Measurements from ENCODE around the gene DIP2A. TPM values are rescaled to one million over a fixed set of nuclear protein-coding genes. Genes with fewer than 3 reads are reported as not detected.

DIP2A gene
- total and polyA plus RNA-seq, 2 of the 8 experiments (the other 6 are each of a cell fraction or from before 2014, with no cell fraction given): 16.0 to 27.1 TPM

GRCh38 chr21:46607636-46608035 is 148.9 kb downstream of the DIP2A start:
- FAIRE-seq (no peak), DNase-seq (ENCODE audit: low read depth in 1 of 2, low spot score in 2 of 2) (no peak)
- H3K79me2 ChIP-seq (ENCODE audit: control insufficient read depth in 1 of 2, insufficient read depth in 2 of 2, low read length in 2 of 2): no peaks in the 10 kb centered on the region
- H4K20me1 ChIP-seq (replicated peaks in 1 of 2; ENCODE audit: control insufficient read depth in 1 of 2, insufficient read depth in 2 of 2, low read length in 2 of 2): no peaks in the 10 kb centered on the region
- H3K4me1 ChIP-seq (replicated peaks in 1 of 4; ENCODE audit: control insufficient read depth in 3 of 4, insufficient read depth in 4 of 4, low read length in 3 of 4): peaks cover 3 to 11% (median 4%) of the 10 kb centered on the region in 4 experiments; a peak in 4 of 7 replicates
- H3K56ac ChIP-seq (replicated peaks; ENCODE audit: insufficient read length, low read depth, low read length): no peak overlapping the region
- H3K9me3 ChIP-seq (ENCODE audit: insufficient read depth in 2 of 2, low read depth in 1 of 2, low read length in 1 of 2): peaks cover 6 to 8% of the 10 kb centered on the region in 2 experiments; a peak in 2 of 4 replicates
- no peak overlapping the region for H3K4ac ChIP-seq (replicated peaks; ENCODE audit: insufficient read length, low read depth, low read length)
- no peak overlapping the region for H4K5ac ChIP-seq (ENCODE audit: insufficient read length, low read depth, low read length)
- no peak overlapping the region for H4K91ac ChIP-seq (replicated peaks; ENCODE audit: insufficient read length, low read length)
- H3K14ac ChIP-seq (ENCODE audit: insufficient read length): no peak overlapping the region
- no peaks in the 10 kb centered on the region for H3K23me2 ChIP-seq (ENCODE audit: low read depth, low read length)
- no peak overlapping the region for H2BK15ac ChIP-seq (ENCODE audit: low read length)
- no peak overlapping the region for H2BK5ac ChIP-seq (ENCODE audit: low read depth, low read length)
- H3K36me3 ChIP-seq (ENCODE audit: control insufficient read depth in 2 of 4, insufficient read depth in 4 of 4, low read length in 3 of 4): no peaks in the 10 kb centered on the region
- H2AK5ac ChIP-seq (ENCODE audit: low read depth, low read length): no peak overlapping the region
- H2BK120ac ChIP-seq (replicated peaks; ENCODE audit: low read depth, low read length): no peak overlapping the region
- no peak overlapping the region for H2BK20ac ChIP-seq (ENCODE audit: low read length)
- H3K79me1 ChIP-seq (ENCODE audit: low read depth, low read length): no peaks in the 10 kb centered on the region
- WGBS, 2 experiments (ENCODE audit: extremely low coverage in 1 of 2, insufficient coverage in 1 of 2, insufficient read length in 1 of 2, insufficient replicate concordance in 2 of 2, low coverage in 1 of 2, low lambda C conversion rate in 2 of 2, missing lambda C conversion rate in 1 of 2): 83% methylated on average over 2 of the region's 2 CpGs; no CpG with 5 or more reads in 1 of the 2 experiments
- no peak overlapping the region for H3K23ac ChIP-seq (ENCODE audit: insufficient read length)
- no peak overlapping the region for H4K8ac ChIP-seq (ENCODE audit: extremely low read depth, insufficient read depth, low read length)
- CTCF ChIA-PET (ENCODE audit: partially characterized antibody): interaction anchor here (0.6 to 0.9 kb wide), 2 partner anchors 10 to 25 kb away, joined by 3 to 4 read pairs; no protein-coding TSS in a partner anchor
- no peak overlapping the region for H3K9ac ChIP-seq (replicated peaks in 1 of 4; ENCODE audit: extremely low read depth in 1 of 4, low read depth in 3 of 4, low read length in 3 of 4)
- no peak overlapping the region for H3K18ac ChIP-seq (ENCODE audit: extremely low read depth, low read length)
- no peak overlapping the region for H3K4me3 ChIP-seq (ENCODE audit: extremely low read depth in 1 of 4, insufficient read depth in 2 of 4, low read depth in 3 of 4, low read length in 4 of 4)
- no peaks in the 10 kb centered on the region for H3K27me3 ChIP-seq (replicated peaks in 1 of 4; ENCODE audit: control insufficient read depth in 3 of 4, extremely low read depth in 1 of 4, insufficient read depth in 3 of 4, low read length in 3 of 4)
- H3K4me2 ChIP-seq (ENCODE audit: insufficient read depth in 1 of 2, low read depth in 2 of 2, low read length in 2 of 2): no peak overlapping the region
- H2BK12ac ChIP-seq (ENCODE audit: low read depth, low read length): no peak overlapping the region
- POLR2A ChIA-PET (ENCODE audit: partially characterized antibody): interaction anchor here (0.6 to 1.3 kb wide), 2 partner anchors 14 to 27 kb away, joined by 3 read pairs; no protein-coding TSS in a partner anchor
- H2AFZ ChIP-seq (ENCODE audit: low read length): no peak overlapping the region
- H3K27ac ChIP-seq (ENCODE audit: low read depth, low read length): no peak overlapping the region
- no peak for TF ChIP-seq ATF2 (IDR thresholded peaks at IDR 0.05; ENCODE audit: low read length)
- no peak for TF ChIP-seq NRF1 (IDR thresholded peaks at IDR 0.05; ENCODE audit: low read depth, low read length)
- TF ChIP-seq RFX5 (IDR thresholded peaks at IDR 0.05; ENCODE audit: borderline replicate concordance, low read depth, low read length): no peak
- TF ChIP-seq SIX5 (IDR thresholded peaks at IDR 0.05; ENCODE audit: low read depth, low read length): no peak
- TF ChIP-seq FOSL1 (IDR thresholded peaks at IDR 0.05; ENCODE audit: insufficient read depth, low read depth, low read length): no peak
- no peak for TF ChIP-seq RNF2 (IDR thresholded peaks at IDR 0.05; ENCODE audit: borderline replicate concordance, low read depth, low read length, missing control alignments, poor library complexity, severe bottlenecking)
- no peak for TF ChIP-seq TAF1 (IDR thresholded peaks at IDR 0.05; ENCODE audit: low read depth, low read length)
- TF ChIP-seq POLR2AphosphoS5 (IDR thresholded peaks at IDR 0.05; ENCODE audit: low read depth, low read length): no peak
- no peak for TF ChIP-seq SIN3A (conservative IDR thresholded peaks at IDR 0.05 in 1 of 2, IDR thresholded peaks at IDR 0.05 in 1 of 2; ENCODE audit: low read depth in 1 of 2, low read length in 2 of 2)
- no peak for TF ChIP-seq CBX8 (IDR thresholded peaks at IDR 0.05; ENCODE audit: borderline replicate concordance, low read depth, low read length)
- TF ChIP-seq GTF2F1 (IDR thresholded peaks at IDR 0.05; ENCODE audit: borderline replicate concordance, low read depth, low read length): no peak
- no peak for TF ChIP-seq GABPA (IDR thresholded peaks at IDR 0.05; ENCODE audit: borderline replicate concordance, insufficient read depth, low read length)
